IPS-18c (cell line): Measurements from ENCODE around the gene SUFU.
"Not testable (repeated sequence)": the region's sequence is repeated elsewhere in the genome, so short reads cannot be mapped to it uniquely, and the experiment has no call there.

Experiments used
- H3K4me3 ChIP-seq: 2 replicates; pipeline ENCODE4 v1.7.0; 2013; ENCODE audit warnings: low read depth, mild to moderate bottlenecking, low read length, moderate library complexity; ENCODE audit not compliant: insufficient read depth
- H3K9me3 ChIP-seq: one replicate; pipeline ENCODE4 v1.6.1; 2013; ENCODE audit warnings: mild to moderate bottlenecking, low read length, moderate library complexity; ENCODE audit not compliant: control insufficient read depth, insufficient read depth

SUFU gene

DNA sequence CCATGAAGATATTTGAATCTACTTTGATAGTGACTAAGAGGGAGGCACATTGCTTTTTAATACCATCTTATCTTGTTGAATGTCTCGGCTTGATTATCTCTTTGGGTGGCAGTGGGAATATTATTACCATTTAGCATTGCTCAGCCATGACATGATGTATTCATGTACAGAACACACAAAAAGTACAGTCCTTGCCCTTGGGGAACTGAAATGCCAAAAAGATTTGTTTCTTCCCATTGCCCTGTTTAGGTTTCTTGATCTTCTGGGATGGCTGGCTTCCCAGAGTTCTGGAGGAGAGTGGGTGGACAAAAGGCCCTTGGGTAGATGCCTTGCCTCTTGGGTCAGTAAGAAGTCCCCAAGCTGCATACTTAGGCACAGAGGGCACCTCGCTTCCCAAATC is 23.8 kb downstream of the SUFU start:
- no peak overlapping the region for H3K4me3 ChIP-seq

DNA sequence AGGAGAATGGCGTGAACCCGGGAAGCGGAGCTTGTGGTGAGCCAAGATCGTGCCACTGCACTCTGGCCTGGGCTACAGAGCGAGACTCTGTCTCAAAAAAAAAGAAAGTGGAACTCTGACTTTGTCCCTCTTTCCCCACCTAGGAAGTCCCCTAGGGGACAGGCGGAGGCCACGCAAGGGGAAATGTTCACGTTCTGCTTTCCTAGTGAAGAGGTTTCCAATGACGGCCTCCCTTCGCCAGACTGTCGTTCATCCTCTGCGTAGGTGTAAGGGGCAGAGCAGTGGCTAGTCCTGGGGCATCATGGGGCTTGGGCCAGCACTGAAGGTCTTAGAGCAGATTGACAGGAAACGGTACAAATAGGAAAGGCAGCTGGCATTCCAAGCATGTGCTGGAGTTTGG is 30.6 kb downstream of the SUFU start:
- H3K9me3 ChIP-seq, result no peaks in the 10 kb centered on the region
- H3K4me3 ChIP-seq, result no peak overlapping the region

More for the DNA sequence above, 23.8 kb downstream of the SUFU start:
- no peaks in the 10 kb centered on the region for H3K9me3 ChIP-seq

DNA sequence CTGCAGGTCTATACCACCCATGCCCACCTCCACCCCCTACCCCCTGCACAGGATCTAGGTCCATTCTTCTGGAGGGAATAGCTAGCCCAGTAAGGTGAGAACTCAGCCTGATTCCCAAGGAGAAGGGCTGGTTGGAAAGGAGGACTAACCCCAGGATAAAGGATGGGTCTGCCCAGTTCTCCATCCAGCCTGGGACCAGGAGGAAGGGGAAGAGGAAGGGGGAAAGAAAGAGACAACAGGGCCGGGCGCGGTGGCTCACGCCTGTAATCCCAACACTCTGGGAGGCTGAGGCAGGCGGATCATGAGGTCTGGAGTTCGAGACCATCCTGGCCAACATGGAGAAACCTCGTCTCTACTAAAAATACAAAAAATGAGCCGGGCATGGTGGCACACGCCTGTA is 31.2 kb downstream of the SUFU start:
- H3K4me3 ChIP-seq, H3K9me3 ChIP-seq: not testable (repeated sequence)

- Histone ChIP-seq H3K9me3 (no peaks in the 10 kb centered on the region), H3K4me3 (no peak overlapping the region)
These were observed 31.8 kb downstream of the SUFU start for GRCh38 chr10:102535481-102536147.

DNA sequence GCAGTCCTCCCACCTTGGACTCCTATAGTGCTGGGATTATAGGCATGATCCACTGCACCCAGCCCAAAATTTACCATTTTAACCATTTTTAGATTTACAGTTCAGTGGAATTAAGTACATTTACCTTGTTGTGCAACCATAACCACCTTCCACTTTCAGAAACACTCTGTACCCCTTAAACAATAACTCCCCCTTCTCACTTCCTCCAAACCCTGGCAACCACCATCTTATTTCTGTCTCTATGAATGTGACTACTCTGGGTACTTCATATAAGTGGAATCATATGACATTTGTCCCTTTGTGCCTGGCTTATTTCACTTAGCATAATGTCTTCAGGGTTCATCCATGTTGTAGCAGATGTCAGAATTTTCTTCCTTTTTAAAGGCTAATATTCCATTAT is 33.6 kb downstream of the SUFU start:
- Histone ChIP-seq H3K9me3 (no peaks in the 10 kb centered on the region), H3K4me3 (no peak overlapping the region)

DNA sequence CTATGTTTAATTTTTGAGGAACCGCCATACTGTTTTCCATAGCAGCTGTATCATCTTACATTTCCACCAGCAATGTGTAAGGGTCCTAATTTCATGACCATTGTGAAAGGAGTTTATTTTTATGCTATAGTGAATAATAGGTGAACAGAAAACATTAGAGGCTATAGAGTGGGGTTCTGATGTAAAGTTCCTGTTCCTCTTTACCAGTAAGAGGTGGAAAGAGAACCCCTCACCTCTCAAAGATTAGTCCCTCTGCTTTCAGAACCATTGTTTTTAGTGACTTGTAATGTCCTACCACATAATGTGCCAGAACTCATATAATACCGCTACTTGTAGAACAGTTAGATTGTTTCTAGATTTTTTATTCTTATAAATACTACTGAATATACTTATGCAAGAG is 34.2 kb downstream of the SUFU start:
- H3K4me3 ChIP-seq, result no peak overlapping the region
- H3K9me3 ChIP-seq, result no peaks in the 10 kb centered on the region

DNA sequence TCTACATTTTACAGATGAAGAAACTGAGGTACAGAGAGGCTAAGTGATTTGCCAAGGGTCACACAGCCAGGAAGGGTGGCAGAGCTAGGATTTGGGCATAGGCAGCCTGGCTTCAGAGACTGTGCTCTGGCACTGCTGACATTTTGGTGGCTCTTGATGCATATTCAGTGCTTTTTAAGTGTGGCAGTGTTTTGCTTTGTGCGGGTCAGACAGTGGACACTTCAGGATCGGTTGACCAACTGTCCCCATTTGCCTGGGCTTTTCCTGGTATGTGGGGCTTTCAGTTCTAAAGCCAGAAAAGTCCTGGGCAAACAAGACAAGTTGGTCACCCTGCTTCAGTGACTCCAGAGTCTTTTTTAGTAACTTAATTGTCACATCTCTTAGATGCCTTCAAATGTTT is 35.0 kb downstream of the SUFU start:
- H3K9me3 ChIP-seq, result no peaks in the 10 kb centered on the region
- no peak overlapping the region for H3K4me3 ChIP-seq

DNA sequence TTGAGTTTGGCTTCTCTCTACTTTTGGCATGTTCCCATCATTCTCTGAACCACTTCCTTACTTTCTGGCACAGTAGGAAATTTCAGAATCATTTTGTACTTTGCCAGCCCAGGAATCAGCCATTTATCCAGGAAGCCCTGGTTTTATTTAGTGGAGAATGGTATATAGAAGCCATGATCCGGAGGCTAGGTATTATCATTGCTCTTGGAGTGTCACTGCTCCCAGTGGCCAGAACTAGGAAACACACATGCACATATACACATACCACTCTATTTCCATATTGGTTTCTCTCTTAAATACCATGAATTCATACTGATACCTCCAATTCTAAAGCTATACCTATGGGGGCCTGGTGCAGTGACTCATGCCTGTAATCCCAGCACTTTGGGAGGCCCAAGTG is 36.3 kb downstream of the SUFU start:
- Histone ChIP-seq H3K4me3 (no peak overlapping the region), H3K9me3 (no peaks in the 10 kb centered on the region)

GRCh38 chr10:102542800-102543418 is 39.1 kb downstream of the SUFU start:
- H3K4me3 ChIP-seq, result no peak overlapping the region

DNA sequence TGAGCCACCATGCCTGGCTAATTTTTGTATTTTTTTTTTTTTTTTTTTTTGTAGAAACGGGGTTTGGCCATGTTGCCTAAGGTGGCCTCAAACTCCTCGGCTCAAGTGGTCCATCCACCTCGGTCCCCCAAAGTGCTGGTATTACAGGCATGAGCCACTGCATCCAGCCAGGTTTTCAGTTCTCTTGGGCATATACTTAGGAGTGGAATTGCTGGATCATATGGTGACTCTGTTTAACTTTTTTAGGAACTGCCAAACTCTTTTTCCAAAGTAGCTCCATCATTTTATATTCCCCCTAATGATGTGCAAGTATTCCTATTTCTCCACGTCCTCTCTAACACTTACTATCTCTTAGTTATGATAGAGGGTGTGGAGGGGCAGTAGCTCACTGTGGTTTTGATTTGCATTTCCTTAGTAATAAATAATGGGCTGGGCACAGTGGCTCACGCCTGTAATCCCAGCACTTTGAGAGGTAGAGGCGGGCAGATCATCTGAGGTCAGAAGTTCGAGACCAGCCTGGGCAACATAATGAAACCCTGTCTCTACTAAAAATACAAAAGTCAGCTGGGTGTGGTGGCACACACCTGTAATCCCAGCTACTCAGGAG is 41.6 kb downstream of the SUFU start:
- Histone ChIP-seq H3K9me3 (no peaks in the 10 kb centered on the region), H3K4me3 (no peak overlapping the region)

More at GRCh38 chr10:102542800-102543418, 39.1 kb downstream of the SUFU start:
- no peaks in the 10 kb centered on the region for H3K9me3 ChIP-seq

DNA sequence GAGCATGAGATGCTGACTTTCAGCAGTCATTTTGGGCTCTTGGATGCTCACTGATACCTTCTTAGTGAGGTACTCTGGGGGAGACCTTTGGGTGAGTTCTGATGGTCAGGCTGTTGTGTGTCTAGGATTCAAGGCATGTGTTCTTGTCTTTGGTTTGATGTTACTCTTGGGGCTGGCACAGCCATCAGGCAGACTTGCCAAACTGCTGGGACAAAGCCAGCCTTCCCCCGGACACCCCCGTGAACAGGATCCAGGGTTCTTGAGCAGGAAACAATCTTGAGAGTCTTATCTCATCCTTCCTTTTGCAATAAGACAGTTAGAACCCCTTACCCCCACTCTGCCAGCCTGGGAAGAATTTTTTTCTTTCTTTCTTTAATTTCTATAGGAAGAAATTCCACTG is 42.2 kb downstream of the SUFU start:
- no peaks in the 10 kb centered on the region for H3K9me3 ChIP-seq

DNA sequence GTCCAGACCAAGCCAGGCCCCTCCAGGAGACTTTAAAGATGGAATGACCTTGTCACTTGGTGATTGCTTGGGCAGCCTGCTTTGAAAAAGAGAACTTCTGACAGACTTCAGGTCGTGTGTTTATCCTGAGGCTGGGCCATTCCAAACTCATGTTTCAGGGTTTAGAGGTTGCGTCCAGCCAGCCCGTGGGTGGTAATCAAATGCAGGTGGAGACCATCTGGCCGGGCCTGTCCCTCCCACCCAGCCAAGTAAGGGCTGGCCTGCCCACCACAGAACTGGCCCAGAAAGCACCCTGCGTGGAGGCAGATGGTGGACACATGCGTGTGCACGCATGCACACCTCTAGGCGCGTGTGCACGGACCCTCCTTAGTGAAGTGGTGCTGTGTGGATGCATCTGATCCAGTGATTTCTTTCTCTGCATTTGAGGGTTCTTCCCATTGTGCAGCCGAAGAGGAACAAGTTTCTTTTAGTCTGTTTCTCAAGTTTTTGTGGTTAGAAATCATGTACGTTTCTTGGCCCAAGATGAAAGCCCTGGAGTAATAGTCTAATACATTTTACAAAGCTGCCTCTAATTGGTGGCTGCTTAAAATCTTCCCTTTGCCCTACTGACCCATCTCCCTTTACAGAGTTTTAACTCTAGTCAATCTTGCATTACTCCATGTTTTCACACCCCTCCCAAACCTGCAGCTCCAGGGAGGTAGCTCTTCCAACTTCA is 43.0 kb downstream of the SUFU start:
- H3K4me3 ChIP-seq, result no peak overlapping the region

More for the DNA sequence above, 42.2 kb downstream of the SUFU start:
- no peak overlapping the region for H3K4me3 ChIP-seq

DNA sequence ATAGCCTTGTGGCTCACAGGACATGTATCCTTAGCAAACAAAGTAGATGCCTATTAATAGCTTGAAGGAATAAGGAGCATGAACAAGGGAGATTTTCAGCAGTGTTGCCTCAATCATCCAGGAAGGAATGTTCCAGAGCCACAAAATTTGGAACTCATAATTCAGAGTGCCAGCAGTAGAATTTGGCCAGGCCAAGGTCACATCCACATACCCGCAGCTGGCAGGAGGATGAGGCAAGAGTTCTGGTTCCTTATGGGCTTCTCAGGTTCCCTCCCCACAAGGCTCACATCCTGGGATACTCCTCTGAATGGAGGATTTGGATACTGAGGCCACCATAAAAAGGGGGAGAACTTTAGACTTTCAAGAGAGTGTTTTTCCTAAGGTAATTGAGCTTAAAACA is 45.8 kb downstream of the SUFU start:
- no peaks in the 10 kb centered on the region for H3K9me3 ChIP-seq
- no peak overlapping the region for H3K4me3 ChIP-seq

More for the DNA sequence above, 43.0 kb downstream of the SUFU start:
- H3K9me3 ChIP-seq, result no peaks in the 10 kb centered on the region

DNA sequence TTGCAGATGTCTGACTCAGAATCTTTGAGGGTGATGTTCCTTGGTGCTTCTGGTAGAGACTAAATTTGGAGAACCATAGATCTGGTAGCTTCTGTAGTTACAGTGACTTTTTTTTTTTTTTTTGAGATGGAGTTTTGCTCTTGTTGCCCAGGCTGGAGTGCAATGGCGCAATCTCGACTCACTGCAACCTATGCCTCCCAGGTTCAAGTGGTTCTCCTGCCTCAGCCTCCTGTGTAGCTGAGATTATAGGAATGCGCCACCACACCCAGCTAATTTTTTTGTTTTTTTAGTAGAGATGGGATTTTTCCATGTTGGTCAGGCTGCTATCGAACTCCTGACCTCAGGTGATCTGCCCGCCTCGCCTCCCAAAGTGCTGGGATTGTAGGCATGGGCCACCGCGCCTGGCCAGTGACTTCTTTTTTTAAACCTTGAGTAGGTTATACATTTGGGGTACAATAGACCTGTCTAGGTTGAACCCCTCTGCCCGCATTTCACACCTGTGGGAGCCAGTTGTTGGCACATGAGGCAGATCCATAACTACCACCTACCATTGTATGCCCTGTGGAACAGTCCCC is 47.0 kb downstream of the SUFU start:
- H3K4me3 ChIP-seq, result no peak overlapping the region
- no peaks in the 10 kb centered on the region for H3K9me3 ChIP-seq

- H3K4me3 ChIP-seq, result no peak overlapping the region
- H3K9me3 ChIP-seq, result no peaks in the 10 kb centered on the region
These were observed 48.8 kb downstream of the SUFU start for GRCh38 chr10:102552533-102552932.

- Histone ChIP-seq H3K4me3 (no peak overlapping the region), H3K9me3 (no peaks in the 10 kb centered on the region)
These were observed 50.0 kb downstream of the SUFU start for GRCh38 chr10:102553771-102554170.

DNA sequence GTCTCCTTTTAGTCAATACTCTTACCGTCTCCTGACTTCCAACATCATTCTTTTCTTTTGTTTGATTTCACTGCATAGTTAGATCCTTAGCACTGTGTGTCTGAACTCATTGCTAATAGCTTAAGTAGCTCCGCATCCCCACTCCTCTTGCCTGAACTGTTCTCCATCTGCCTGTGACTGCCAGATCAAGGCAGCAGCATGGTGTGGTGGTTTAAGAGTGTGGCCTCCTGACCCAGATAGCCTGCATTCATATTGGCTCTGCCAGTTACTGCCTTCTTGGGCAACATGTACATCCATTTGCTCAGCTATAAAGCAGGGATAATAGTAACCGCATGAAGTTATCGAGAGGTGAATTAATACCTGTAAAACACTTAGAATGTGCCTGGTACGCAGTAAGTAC is 50.8 kb downstream of the SUFU start:
- H3K9me3 ChIP-seq, result no peaks in the 10 kb centered on the region
- H3K4me3 ChIP-seq, result no peak overlapping the region
